Ovary (tissue), 3 donors: ENCODE results near the gene CYB5A.

ENCODE experiments used
- POLR2A ChIP-seq: fragments of 450-650 bp; IDR thresholded peaks from one replicate; pipeline ENCODE4 v1.6.1; 2017; ENCODE audit warnings: antibody characterized with exemption, mild to moderate bottlenecking, moderate library complexity
- TF ChIP-seq, protein P1 (sequence below), 3 donors: fragments of 450-650 bp in 2 of 3; fragments of 200-600 bp in 1 of 3; IDR thresholded peaks; one replicate each; pipeline versions ENCODE4 v1.5.1 to v1.8.0; 2016 to 2022; ENCODE audit warnings: antibody characterized with exemption in 3 of 3, mild to moderate bottlenecking in 1 of 3
- donor health status: DM: no; HTN: no; CAD: no.

DNA sequence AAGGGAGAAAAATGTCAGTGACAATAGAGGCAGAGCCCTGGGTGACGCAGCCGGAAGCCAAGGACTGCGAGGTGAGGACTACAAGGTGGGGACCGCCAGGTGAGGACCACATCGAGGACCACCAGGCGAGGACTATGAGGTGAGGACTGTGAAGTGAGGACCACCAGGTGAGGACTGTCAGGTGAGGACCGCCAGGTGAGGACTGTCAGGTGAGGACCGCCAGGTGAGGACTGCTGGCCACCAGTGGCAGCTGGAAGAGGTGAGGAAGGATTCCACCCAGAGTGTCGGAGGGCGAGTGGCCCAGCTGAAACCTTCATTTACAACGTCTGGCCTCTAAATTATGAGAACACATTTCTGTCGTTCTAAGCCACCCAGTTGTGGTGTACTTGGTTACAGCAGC lies 41.6 kb downstream of the CYB5A start:
- TF ChIP-seq, protein P1, sequence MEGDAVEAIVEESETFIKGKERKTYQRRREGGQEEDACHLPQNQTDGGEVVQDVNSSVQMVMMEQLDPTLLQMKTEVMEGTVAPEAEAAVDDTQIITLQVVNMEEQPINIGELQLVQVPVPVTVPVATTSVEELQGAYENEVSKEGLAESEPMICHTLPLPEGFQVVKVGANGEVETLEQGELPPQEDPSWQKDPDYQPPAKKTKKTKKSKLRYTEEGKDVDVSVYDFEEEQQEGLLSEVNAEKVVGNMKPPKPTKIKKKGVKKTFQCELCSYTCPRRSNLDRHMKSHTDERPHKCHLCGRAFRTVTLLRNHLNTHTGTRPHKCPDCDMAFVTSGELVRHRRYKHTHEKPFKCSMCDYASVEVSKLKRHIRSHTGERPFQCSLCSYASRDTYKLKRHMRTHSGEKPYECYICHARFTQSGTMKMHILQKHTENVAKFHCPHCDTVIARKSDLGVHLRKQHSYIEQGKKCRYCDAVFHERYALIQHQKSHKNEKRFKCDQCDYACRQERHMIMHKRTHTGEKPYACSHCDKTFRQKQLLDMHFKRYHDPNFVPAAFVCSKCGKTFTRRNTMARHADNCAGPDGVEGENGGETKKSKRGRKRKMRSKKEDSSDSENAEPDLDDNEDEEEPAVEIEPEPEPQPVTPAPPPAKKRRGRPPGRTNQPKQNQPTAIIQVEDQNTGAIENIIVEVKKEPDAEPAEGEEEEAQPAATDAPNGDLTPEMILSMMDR (IDR thresholded peaks at IDR 0.05), result no peak
- TF ChIP-seq POLR2A, result no peak
